HAP-1 (cell line): ENCODE results near the gene UTP20.

Source experiments
- DNase-seq, 2 experiments: peaks; one replicate each; pipeline ENCODE4 v3.0.0-alpha.2; 2016 to 2020; ENCODE audit warnings: low spot score in 2 of 2
- H3K27me3 ChIP-seq: fragments of 250-450 bp; sonication (Bioruptor Pico); 2 replicates; pipeline ENCODE4 v1.5.1; 2020; ENCODE audit warnings: low read depth, mild to moderate bottlenecking, moderate library complexity
- H3K36me3 ChIP-seq: fragments of 250-450 bp; sonication (Bioruptor Pico); replicated peaks from 2 replicates; pipeline ENCODE4 v1.5.1; 2020; ENCODE audit warnings: mild to moderate bottlenecking
- H3K4me1 ChIP-seq: fragments of 250-450 bp; sonication (Bioruptor Pico); 2 replicates; pipeline ENCODE4 v1.5.1; 2020; ENCODE audit warnings: mild to moderate bottlenecking
- H3K4me3 ChIP-seq: fragments of 250-450 bp; sonication (Bioruptor Pico); 2 replicates; pipeline ENCODE4 v1.5.1; 2020; ENCODE audit warnings: mild to moderate bottlenecking, moderate library complexity
- H3K9me3 ChIP-seq: fragments of 250-450 bp; sonication (Bioruptor Pico); 2 replicates; pipeline ENCODE4 v1.5.1; 2020; ENCODE audit warnings: mild to moderate bottlenecking, moderate library complexity
- in situ Hi-C: fragments of 300-500 bp; cut with MboI; formaldehyde crosslinking; loops from 3 replicates; pipeline ENCODE4 v1.14.3; 2020; ENCODE audit warnings: low sequenced_read_pairs, inconsistent platforms, mixed read lengths

UTP20 gene

GRCh38 chr12:101280006-101280505 is at the start of gene UTP20:
UTP20 (plus strand) TSS chr12:101280105; CDS start chr12:101280283, 178 bp downstream.
- Histone ChIP-seq H3K4me1 (peaks cover 11% of the 10 kb centered on the region), H3K9me3 (no peaks in the 10 kb centered on the region), H3K36me3 (peaks cover 7% of the 10 kb centered on the region; the same call in 1 of the 2 replicates), H3K27me3 (peaks cover 9% of the 10 kb centered on the region), H3K4me3 (peak within 1 kb of the TSS; percentile 98)
- in situ Hi-C loops, result no loop called here
- peak; percentile 89 to 94 for DNase-seq

DNA sequence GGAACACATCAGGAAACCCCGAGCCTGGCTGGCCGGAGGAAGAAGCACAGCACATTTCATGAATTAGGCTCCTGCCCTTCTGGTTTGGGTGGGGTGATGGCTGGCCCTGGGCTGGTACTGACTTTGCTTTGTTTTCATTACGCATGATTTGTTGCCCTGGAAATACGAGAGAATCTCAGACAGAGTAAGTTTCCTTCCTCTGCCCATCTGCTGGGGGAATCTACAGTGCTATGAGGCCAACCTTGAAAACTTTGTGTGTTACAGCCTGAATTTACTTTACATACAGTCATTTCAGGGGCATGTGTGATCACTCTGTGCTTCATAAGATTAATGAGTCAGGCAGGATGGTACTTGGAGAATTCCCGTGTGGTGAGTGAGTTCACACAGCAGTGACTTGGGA is 49.4 kb upstream of the UTP20 start:
- 0 out of 2 replicates have a peak, but pooled peaks cover 2% of the 10 kb centered on the region for H3K27me3 ChIP-seq
- H3K36me3 ChIP-seq, result no peaks in the 10 kb centered on the region
- no peaks in the 10 kb centered on the region for H3K9me3 ChIP-seq
- in situ Hi-C loops, result no loop called here
- H3K4me1 ChIP-seq, result no peaks in the 10 kb centered on the region
- DNase-seq, result no peak
- H3K4me3 ChIP-seq, result no peak overlapping the region

- in situ Hi-C loops, result no loop called here
These were observed 48.3 kb upstream of the UTP20 start for GRCh38 chr12:101231636-101232035.

DNA sequence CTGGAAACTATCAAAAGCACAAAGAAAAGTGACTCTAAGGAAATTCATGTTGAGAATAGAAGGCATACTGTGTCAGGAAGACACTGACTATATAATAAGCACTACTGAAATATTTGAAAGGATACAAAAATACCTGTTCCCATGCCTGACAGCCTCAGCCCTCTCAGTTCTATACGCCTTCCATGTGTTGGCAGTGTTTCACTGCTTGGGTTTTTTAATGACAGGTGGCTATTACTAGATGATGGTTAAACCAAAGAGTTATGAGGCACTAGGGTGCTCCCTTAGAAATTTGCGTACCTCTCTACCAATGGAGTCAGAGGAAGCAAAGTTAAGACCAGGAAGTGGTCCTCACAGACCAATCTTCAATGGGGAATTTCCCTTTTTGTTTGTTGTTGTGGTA is 44.2 kb upstream of the UTP20 start:
- H3K4me1 ChIP-seq, result no peaks in the 10 kb centered on the region
- no peak for DNase-seq
- in situ Hi-C loops, result no loop called here
- H3K4me3 ChIP-seq, result no peak overlapping the region
- H3K36me3 ChIP-seq, result no peaks in the 10 kb centered on the region
- no peaks in the 10 kb centered on the region for H3K27me3 ChIP-seq
- no peaks in the 10 kb centered on the region for H3K9me3 ChIP-seq

More at GRCh38 chr12:101231636-101232035, 48.3 kb upstream of the UTP20 start:
- Histone ChIP-seq H3K9me3 (no peaks in the 10 kb centered on the region), H3K4me1 (no peaks in the 10 kb centered on the region), H3K4me3 (no peak overlapping the region), H3K36me3 (no peaks in the 10 kb centered on the region), H3K27me3 (0 out of 2 replicates have a peak, but pooled peaks cover 2% of the 10 kb centered on the region)
- no peak for DNase-seq

DNA sequence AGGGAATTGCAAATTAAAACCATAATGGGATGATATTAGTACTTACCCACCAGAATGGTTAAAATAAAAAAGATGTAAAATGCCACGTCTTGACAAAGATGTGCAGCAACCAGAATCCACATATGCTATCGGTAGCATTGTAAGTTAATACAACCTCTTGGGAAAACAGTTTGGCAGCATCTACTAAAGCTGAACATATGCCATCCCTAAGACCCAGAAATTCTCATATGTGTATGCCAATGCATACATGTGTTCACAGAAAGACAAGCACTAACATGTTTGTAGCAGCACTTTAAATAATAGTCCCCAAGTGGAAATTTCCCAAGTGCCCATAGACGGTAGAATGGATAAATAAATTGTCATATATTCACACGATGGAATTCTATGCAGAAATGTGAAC is 41.6 kb upstream of the UTP20 start:
- Histone ChIP-seq H3K4me1 (no peaks in the 10 kb centered on the region), H3K4me3 (no peak overlapping the region), H3K9me3 (no peaks in the 10 kb centered on the region), H3K27me3 (no peaks in the 10 kb centered on the region), H3K36me3 (no peaks in the 10 kb centered on the region)
- DNase-seq, result no peak
- in situ Hi-C loops, result no loop called here

- no peaks in the 10 kb centered on the region for H3K36me3 ChIP-seq
- in situ Hi-C loops, result no loop called here
- no peaks in the 10 kb centered on the region for H3K9me3 ChIP-seq
- H3K4me3 ChIP-seq, result no peak overlapping the region
- H3K27me3 ChIP-seq, result no peaks in the 10 kb centered on the region
- H3K4me1 ChIP-seq, result no peaks in the 10 kb centered on the region
- no peak for DNase-seq
These were observed 41.0 kb upstream of the UTP20 start for GRCh38 chr12:101238800-101239329.

GRCh38 chr12:101243074-101243473 is 36.8 kb upstream of the UTP20 start:
- H3K9me3 ChIP-seq, result no peaks in the 10 kb centered on the region
- in situ Hi-C loops, result no loop called here
- no peaks in the 10 kb centered on the region for H3K4me1 ChIP-seq
- no peaks in the 10 kb centered on the region for H3K27me3 ChIP-seq
- no peaks in the 10 kb centered on the region for H3K36me3 ChIP-seq
- DNase-seq, result no peak
- H3K4me3 ChIP-seq, result no peak overlapping the region

- H3K4me1 ChIP-seq, result no peaks in the 10 kb centered on the region
- in situ Hi-C loops, result no loop called here
- no peaks in the 10 kb centered on the region for H3K9me3 ChIP-seq
- DNase-seq, result no peak
- H3K27me3 ChIP-seq, result no peaks in the 10 kb centered on the region
- H3K4me3 ChIP-seq, result no peak overlapping the region
- no peaks in the 10 kb centered on the region for H3K36me3 ChIP-seq
These were observed 36.3 kb upstream of the UTP20 start for GRCh38 chr12:101243616-101244015.

DNA sequence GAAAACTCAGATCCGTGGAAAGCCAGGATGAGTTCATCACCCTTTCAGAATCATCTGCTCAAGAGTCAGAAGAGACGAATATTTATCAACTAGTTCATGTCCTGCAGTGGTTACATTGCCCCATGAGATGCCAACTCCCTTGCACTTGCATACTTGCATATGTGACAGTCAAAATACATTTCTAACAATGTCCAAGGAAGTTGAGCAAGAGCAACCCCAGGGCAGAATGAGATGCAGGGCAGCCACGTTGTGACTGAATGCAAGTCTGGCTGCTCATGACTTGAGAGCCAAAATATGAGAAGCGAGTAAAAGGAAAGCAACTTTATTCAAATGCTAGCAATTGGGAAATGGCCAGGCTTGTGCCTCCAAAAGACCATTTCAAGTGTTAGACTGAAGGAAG is 23.6 kb upstream of the UTP20 start:
- Histone ChIP-seq H3K4me3 (no peak overlapping the region), H3K4me1 (no peaks in the 10 kb centered on the region), H3K9me3 (peaks cover 2% of the 10 kb centered on the region; the same call in 1 of the 2 replicates), H3K27me3 (no peaks in the 10 kb centered on the region), H3K36me3 (no peaks in the 10 kb centered on the region)
- DNase-seq, result no peak
- in situ Hi-C loops, result no loop called here

GRCh38 chr12:101257357-101257756 is 22.5 kb upstream of the UTP20 start:
- H3K27me3 ChIP-seq, result no peaks in the 10 kb centered on the region
- peaks cover 2% of the 10 kb centered on the region; the same call in 1 of the 2 replicates for H3K9me3 ChIP-seq
- H3K4me3 ChIP-seq, result no peak overlapping the region
- in situ Hi-C loops, result no loop called here
- H3K36me3 ChIP-seq, result no peaks in the 10 kb centered on the region
- no peak for DNase-seq
- no peaks in the 10 kb centered on the region for H3K4me1 ChIP-seq

GRCh38 chr12:101267111-101267510 is 12.8 kb upstream of the UTP20 start:
- no peak for DNase-seq
- Histone ChIP-seq H3K36me3 (no peaks in the 10 kb centered on the region), H3K4me3 (no peak overlapping the region), H3K4me1 (no peaks in the 10 kb centered on the region), H3K9me3 (no peaks in the 10 kb centered on the region), H3K27me3 (peaks cover 12% of the 10 kb centered on the region)
- in situ Hi-C loops, result no loop called here

GRCh38 chr12:101276433-101276832 is 3.5 kb upstream of the UTP20 start:
- in situ Hi-C loops, result no loop called here
- H3K36me3 ChIP-seq, result 0 out of 2 replicates have a peak, but pooled peaks cover 2% of the 10 kb centered on the region

DNA sequence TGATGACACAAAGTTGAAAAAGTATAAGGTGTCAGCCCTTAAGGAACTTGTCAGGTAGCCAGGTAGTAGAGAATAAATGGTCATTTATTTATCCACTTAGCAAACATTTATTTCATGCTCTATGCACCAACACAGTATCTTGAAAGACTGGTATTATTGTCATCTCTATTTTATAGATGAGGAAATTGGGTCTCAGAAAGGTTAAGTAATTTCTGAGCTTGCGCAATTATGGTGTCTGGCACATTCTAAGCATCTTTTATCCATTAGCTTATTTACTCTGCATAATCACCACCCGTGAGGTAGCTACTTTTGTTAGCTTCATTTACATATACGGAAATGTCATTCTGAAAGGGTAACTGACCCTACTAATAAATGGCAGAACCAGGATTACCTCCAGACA is 2.5 kb upstream of the UTP20 start:
- in situ Hi-C loops, result no loop called here
- 0 out of 2 replicates have a peak, but pooled peaks cover 2% of the 10 kb centered on the region for H3K36me3 ChIP-seq
- no peak for DNase-seq

More at GRCh38 chr12:101276433-101276832, 3.5 kb upstream of the UTP20 start:
- DNase-seq, result no peak
- peaks cover 11% of the 10 kb centered on the region for H3K27me3 ChIP-seq
- H3K4me1 ChIP-seq, result peaks cover 11% of the 10 kb centered on the region
- H3K4me3 ChIP-seq, result no peak overlapping the region
- H3K9me3 ChIP-seq, result no peaks in the 10 kb centered on the region

GRCh38 chr12:101287357-101287756 is 7.5 kb downstream of the UTP20 start:
- no peaks in the 10 kb centered on the region for H3K4me1 ChIP-seq
- in situ Hi-C loops, result no loop called here
- H3K9me3 ChIP-seq, result no peaks in the 10 kb centered on the region
- no peaks in the 10 kb centered on the region for H3K27me3 ChIP-seq
- H3K4me3 ChIP-seq, result no peak overlapping the region
- peaks cover 21% of the 10 kb centered on the region for H3K36me3 ChIP-seq
- no peak for DNase-seq

More for the DNA sequence above, 2.5 kb upstream of the UTP20 start:
- Histone ChIP-seq H3K27me3 (peaks cover 9% of the 10 kb centered on the region), H3K4me3 (no peak overlapping the region), H3K4me1 (peaks cover 11% of the 10 kb centered on the region), H3K9me3 (no peaks in the 10 kb centered on the region)

DNA sequence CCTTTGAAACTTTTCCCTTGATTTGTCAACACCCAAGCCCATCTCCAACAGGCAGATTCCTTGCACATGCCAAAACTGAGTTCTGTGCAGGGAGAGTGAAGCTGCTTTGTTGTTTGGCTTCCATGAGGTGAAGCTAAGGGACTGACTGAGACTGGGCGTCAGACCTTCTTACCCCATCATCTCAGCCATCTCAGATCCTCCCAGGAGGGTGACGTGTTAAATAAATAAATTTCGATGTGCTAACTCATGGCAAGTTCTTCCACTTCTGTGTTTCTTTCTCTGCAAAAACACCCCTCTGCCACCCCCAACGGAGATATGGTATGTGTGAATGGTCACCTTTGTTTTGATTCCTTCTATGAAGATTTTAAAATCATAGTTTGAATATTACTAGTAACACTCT is 17.8 kb downstream of the UTP20 start:
- Histone ChIP-seq H3K27me3 (no peaks in the 10 kb centered on the region), H3K4me1 (peaks cover 5% of the 10 kb centered on the region), H3K4me3 (no peak overlapping the region), H3K36me3 (peaks cover 30% of the 10 kb centered on the region), H3K9me3 (no peaks in the 10 kb centered on the region)
- in situ Hi-C loops, result no loop called here
- DNase-seq, result no peak
